Activated T-cell treated with anti-CD3 and anti-CD28 coated beads, Interleukin-2, amount 50 U/mL, for 48 hours (primary cell): ENCODE measurements around the gene NPAS3.

ENCODE experiments used
- DNase-seq, 2 experiments: peaks; one replicate each; pipeline ENCODE4 v3.0.0-alpha.2; 2020

NPAS3 gene

DNA sequence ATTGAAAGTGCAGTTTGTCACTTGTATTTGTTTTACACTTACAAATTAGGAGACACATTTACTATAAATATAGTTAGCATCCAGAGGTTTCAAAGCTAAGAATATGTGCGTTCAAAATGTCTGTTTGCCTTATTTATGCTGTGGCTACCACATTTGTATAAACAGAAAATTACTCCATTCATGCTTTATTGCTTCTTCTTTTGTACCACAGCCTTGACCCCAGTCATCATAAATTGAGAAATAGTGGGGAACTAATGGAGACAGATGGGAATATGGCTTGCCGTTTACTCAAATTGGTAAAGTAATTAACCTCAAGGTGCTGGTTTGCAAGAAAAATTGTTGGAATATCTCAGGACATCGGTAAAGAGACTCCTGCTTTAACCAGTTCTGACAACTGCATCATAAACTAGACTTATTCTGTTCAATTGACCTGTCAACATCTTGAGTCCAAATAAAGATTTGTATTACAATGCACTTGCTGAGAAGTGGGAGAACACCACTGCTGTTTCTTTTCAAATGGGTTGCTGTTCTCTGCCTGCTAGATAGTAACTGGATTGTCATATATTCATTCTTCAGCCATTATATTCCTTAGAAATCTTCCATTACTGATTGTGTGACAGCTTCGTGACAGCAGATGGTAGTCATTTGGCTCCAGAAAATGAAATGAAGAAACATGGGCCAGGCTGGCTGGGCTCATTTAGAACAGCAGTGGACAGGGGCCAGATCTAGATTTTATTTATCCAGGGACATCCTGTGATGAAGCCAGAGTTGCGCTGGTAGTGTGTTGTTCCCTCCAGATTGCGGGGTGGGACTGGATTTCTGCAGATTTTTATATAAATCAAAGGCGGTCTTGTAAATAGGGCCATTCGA lies 657.8 kb downstream of the NPAS3 start:
- DNase-seq = no peak

DNA sequence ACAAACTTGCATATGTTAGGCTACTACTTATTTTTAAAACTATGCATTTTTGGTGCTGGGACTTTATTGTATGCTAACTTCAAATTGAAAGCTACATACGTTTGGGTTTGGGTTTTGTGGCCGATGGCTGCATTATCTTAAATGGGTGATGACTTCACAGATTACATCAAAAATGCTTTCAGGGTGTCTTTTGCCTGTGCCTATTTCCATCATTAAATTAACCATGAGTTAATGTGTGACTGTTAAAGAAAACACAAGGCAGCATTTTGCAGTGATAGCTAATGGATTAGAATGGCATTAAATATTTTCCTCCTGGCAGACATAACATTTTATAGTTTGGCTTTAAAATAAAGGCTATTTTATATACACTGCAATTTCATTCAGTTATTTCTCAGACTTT lies 659.9 kb downstream of the NPAS3 start:
- DNase-seq = no peak

DNA sequence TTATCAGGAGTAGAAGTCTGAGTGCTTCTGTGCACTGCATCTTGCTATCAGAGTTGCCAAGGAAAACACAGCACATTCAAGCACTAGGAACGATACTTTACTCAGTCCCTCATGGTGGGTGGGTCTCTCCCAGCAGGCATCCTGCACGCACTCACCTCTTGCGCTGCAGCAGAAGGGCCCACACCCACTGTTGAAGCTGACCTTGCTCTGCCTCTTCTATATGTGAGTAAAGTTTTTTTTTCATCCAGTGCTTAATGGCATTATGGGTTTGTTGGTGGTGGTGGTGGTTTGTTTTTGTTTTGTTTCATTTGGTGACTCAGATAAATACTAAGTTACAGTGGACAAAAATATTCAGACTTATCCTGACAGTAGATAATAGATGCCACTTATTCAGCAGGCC lies 663.7 kb downstream of the NPAS3 start:
- no peak for DNase-seq

DNA sequence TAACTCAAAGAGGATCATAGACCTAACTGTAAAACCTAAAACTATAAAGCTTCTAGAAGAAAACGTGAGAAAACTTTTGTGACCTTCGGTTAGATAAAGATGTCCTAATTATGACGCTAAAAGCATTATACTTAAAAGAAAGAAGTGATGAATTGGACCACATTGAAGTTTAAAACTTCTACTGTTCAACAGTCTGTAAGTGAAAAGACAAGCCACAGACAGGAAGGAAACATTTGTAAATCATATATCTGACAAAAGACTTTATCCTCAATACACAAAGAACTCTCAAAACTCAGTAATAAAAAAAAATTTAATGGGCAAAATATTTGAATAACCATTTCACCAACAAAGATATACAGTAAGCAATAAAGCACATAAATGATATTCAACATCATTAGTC lies 667.9 kb downstream of the NPAS3 start:
- DNase-seq = no peak

DNA sequence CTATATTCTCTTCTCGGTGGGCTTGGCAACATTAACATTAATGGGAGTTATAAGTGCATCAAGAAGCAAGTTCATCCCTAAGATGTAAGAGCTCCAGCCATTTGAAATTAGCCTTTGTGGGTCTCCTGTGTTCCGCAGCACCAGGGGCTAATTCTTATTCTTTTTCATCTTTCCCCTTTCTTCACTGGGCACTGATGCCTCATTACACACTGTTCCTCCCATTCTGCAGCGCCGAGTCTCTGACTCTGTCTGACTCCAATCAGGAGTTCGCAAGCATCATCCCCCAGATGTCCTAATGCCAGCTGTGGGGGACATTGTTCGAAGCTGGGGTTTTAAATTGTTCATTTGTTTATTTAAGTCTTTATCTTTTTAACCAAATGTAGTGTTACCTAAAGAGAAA lies 670.9 kb downstream of the NPAS3 start:
- DNase-seq = no peak

DNA sequence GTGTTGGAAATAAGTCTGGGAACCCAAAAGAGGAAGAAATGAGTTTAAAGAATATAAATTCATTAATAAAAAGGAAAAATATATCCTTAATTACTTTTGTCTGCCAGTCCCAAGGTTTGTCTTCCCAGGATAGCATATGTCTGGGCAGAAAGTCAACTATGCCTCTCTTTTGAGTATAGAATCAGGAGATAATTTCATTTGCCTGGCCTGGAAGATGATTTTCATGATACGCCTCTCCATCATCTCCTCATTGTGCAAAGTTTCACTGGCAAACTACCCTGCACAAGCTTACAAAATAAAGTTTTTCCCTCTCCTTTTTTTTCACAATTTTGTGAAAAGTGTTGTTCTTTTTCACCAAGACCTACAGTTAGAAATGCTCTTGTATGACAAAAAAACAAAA lies 671.4 kb downstream of the NPAS3 start:
- DNase-seq = no peak

DNA sequence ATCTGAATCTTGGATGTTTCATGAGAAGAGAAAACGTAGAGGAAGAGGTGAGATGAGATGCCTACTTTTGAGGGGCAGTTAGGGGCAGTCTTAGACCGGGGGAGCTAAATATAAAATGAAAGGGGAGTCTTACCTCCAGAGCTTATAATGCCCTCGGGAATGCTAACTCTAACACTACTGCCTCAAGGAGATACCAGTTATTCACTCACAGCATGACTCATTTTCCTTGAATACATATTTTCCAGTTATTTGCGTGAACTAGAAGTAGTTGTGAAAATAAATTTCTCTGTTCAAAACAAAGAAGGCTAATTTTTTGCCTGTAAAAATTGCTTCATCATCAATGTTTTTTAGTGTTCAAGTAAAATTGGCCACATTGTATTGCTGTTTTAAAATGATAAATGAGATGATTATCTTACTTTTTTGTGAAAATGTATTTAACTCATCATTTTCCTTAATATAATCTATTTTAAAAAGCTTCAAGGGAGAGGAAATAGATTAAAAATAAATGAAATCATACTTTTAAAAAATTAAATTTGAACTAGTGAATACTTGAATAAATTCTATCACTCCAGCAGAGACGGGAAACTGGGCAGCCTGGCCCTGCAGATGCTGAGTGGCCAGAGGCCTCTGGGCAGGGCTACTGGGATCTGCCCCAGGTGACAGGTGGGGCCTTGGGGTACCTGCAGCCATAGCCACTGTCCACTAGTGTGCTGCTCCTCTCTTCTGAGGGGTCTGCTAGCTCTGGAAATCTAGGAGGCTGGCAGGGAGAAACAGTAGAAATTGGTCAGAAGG lies 672.9 kb downstream of the NPAS3 start:
- no peak for DNase-seq

DNA sequence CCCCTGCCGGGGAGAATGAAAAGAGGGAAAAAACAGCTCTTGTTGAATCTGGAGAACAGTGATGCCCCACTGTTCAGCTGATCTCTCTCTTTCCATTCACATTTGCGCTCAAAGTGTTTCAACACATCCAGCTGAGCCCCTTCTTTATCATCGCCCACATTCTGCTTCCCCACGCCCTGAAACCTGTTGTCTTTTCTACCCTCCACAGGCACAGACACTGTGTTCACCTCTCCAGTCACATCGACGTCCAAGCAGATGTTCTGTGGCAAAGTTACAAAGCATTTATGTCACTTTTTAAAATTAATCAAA lies 673.5 kb downstream of the NPAS3 start:
- DNase-seq = no peak

DNA sequence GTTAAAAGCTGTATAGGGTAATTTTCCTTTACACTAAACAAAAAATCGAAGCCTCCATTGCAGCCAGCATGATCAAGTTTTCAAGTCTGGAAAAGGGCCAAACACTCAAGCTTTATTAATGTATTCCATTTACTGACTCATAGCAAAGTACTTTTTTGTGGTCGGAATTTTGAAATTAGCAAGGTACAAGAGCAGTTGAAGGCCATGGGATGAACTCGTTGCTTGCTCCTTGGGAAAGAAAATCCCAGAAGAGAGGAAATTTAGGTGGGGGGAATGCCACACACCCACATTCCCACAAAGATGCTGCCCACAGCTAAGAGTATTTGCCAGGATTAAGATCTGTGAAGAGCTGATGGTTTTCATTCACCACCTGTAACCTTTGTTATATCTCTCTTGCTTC lies 678.5 kb downstream of the NPAS3 start:
- no peak for DNase-seq

DNA sequence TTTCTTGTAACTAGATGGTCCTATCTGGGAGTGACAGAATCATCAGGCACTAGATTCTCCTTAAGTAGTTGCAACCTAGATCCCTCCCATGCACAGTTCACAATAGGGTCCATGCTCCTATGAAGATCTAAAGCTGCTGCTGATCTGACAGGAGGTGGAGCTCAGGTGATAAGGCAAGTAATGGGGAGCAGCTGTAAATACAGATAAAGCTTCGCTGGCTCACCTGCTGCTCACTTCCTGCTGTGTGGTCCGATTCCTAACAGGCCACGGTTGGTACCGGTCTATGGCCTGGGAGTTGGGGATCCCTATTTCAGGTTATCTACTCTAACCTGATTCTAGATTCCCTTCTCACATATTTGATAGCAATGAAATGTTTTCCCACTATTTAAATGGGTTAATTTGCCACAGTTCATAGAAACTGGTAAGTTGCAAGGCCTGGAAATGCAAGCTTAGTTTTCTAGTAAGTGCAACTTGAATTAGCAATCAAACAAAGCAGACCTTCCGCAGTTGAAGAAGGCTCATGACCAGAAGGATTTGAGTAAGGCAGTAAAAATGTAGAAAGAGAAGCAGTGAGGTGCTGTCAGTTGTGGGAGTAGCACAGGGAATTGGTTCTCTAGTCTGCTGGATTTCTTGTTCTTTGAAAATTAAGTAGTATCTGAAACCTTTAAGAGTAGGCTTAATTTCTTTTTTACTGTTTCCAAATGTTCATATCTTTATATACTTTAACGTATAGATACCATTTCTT lies 679.9 kb downstream of the NPAS3 start:
- DNase-seq = no peak

DNA sequence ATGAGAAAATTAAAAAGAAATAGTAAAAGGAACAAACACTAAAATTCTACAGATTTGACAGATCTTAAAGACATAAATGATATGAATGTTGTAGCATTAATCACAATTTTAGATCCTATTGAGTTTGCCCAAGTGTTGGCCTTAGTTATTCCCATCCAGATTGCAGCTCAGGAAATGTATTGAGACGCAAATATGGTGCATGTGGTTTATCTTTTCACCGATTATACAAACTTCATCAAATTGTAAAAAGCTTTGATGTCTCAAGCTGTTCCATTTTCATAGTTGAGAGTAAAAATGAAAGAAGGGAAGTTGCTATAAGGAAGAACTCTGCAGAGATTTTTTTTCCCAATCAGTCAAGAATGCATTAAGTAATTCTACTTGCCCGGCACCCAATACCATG lies 683.8 kb downstream of the NPAS3 start:
- DNase-seq = no peak

DNA sequence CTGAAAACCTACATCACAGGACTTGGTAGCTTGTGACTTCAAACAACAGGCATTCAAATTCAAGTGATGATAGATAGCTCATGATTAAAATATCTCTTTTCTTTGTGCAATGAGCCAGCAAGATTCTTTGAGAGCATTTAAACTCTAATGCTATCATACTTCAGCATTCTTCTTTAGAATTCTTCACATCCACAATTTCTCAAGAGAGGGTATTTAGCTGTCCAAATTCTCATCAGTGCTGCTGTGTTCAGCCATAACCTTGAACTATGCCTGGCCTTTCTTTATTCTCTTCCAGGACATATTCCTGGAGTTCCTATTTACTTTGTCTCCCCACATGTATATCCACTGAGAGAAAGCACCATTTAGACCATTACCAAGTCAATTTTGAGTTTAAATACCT lies 691.1 kb downstream of the NPAS3 start:
- no peak for DNase-seq

DNA sequence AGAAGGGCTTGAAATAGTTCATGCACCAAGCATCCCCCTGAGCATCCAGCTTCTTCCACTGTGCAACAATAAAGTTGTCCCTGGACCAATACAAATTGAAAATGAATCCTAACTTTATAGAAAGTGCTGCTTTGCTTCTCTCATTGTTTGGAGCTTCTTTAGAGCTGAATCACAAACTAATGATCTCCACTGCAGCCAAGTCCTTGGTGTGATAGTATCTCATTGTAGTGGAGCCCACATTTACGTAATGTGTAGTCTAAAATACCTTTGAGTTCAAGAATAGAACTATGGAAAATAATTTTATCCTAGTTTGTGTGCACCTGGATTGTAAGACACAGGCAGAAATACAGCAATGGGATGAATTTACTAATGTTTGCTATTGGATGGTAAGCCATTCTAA lies 692.3 kb downstream of the NPAS3 start:
- DNase-seq = no peak

DNA sequence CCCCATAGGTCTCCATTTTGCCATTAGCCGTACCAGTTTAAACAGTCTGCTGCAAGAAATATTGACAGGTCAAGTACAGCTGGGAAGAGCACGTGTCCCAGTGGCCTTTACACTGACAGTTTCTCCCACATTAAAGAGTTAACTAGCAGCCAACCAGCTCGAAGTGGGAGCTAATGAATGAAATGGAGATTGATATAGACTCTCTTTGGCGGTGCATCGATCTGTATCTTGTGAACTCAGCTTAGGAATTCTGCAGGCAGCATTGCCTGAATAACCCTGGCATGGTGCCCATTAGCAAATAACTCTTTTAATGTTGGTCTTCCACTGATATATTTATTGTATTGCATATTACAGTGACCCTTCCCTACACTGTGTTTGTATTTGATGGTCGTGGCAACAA lies 692.8 kb downstream of the NPAS3 start:
- DNase-seq = no peak

DNA sequence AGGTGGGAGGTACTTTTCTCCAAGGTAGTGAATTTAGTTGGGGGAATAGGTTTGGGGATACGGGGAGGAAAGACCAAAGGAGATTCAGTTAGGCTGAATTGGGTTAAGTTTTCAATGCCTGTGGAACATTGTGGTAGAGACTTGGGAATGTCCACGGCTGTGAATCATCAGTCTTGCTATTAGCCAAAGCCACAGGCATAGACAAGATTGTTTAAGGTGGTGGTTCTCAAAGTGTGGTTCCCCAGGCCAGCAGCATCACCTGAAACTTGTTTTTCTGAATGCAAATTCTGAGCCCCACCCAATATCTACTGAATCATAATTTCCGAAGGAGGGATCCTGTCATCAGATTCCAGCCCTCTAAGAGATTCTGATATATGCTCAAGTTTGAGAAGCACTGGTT lies 696.0 kb downstream of the NPAS3 start:
- DNase-seq = no peak

DNA sequence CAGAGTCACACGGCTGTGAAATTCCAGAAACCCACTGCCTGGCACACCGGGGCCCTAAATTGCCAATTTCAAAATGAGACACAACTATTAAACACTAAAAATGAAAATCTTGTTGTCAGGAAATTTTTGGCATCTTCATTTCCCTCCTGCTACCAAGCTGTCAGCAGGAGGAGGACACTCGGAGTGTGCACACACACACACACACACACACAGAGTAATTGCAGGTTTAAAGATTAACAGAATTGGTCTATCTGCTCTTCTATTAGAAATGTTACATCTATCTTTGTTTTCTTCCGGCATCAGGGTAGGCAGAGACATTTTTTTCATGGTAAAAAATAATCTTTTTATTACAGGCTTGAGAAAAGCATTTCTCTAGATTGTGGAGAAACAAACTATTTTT lies 698.0 kb downstream of the NPAS3 start:
- DNase-seq = no peak

DNA sequence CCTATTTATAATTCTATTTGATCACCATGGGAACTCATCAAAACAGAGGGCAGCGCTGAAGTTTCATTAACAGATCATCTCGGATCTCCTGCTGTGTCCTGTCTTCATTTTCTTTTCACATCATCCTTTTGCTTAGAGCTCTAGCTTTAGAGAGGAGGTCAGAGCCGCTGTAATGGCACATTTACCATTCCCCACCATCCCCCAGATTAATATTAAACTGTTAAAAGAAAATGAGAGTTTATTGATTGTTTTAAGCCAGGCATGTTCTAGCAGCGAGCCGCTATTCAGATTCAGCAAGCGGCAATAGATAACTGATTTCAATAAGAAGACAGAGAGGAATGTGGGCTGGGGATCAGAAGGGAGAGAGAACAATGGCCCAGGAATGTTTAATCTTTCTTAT lies 703.4 kb downstream of the NPAS3 start:
- no peak for DNase-seq

DNA sequence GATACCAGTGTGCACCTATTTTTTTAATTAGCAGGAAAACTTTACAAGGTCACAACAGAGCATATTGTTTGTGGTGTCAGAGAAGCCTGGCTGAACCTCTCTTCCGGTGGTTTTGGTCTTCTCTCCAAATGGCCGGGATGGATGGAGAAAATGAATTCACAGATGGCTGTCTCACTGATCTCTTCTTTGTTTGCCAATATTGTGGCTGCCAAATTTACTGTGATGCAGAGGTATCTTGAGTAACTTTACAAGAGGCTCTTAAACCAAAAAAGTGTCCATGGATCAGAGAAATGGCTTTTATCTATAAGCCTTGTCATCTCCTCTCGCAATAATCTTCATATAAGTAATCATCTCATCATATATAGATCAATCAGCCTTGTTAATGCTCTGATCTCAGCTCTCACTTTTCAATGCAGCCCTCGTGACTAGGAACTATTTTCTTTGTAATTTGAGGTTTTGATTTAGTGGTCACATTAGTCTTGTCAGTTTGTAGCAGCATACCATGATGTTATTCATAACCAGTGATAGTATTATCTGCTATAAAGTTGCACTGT lies 704.1 kb downstream of the NPAS3 start:
- DNase-seq = no peak

DNA sequence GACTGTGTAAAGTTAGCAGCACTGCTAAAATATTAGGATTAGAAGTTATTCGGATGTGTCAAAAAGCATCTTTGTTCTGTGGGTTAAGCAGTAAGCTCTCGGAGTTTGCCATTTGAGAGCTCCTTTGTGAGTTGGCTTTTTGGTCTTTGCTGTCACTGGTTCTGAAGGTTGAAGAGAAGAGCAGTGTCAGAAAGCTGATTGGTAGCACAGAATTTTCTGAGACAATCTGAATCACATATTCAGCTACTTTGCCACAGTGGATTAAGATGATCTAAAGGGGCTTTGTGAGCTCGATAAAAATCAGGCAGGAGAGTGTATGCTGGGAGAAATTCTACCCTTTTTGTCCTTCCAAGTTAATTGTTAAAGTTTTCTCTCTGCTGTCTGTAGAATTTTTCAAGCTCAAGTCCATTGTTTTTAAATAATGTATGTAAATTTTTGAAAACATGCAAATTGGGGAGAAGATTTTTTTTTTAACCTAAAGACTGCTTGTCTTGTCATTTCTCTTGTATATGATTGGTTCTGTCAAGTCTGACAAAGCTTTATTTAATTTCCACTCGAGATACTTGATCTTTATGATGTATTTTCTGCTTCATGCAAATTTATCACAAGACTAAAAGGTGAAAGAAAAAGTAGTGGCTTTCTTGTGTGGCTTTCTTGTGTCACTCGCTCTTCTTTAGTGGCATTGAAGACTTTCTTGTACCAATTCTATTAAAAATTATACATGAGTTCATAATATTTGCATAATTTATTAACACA lies 704.9 kb downstream of the NPAS3 start:
- no peak for DNase-seq

DNA sequence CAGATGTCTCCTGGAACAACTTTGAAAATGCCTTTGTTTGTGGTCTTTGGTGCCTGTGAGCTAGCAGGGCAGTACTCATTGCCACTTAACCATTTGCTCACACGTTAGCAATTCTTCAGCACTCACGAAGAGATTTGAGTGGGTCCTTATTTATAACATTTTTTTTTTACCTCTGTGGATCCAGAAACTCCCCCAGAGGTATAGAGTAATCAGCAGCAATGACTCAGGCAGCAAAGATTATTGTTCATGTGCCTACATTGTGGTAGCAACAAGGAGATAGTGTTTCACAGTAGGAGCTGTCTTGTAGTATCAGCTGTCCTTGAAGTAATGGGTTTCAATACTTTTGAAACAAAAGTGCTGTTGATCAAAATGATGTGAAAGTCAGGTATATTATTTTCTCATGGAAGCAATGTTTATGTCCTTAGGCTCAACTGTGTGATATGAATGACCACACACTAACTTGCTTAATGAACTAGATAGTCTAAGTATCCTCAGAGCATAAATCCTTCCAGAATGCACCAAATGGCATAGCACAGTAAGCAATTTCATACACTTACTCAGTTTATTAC lies 708.1 kb downstream of the NPAS3 start:
- DNase-seq = no peak

DNA sequence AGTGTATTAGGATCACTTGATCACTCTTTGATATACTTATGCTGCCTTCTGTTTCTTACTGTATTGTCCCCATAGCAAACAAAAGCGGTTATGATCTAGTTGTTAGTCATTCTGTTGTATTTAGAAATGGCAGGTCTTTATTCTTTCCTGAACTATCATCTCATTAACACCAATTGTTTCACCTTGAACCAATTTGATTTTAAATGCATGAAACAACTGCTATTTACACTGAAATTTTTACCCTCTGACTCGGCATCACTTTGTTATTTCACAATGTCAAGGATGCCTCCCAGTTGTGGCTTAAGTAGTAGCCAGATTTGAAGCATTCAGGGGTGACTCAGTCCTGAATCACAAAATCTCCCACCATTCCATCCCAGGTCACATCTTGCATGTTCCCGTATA lies 708.7 kb downstream of the NPAS3 start:
- DNase-seq = no peak

DNA sequence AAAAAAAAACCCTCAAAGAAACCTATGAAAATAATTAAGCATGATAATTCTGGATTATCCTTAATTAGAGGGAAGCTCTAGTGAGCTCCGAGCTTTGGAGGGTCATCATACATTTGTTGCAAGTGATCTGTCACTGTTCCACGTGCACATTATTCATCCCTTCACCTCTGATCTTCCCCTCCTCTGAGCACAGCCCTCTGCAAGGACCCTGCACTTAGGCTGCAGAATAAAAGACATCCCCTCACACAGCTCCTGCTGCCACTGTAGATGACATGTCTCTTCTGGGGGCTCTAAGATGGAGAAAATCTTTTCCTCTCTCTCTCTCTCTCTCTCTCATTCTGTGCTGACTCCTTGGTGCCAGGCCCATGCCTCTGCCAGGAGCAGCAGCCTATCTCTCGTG lies 711.8 kb downstream of the NPAS3 start:
- no peak for DNase-seq
